Esophagus squamous epithelium (tissue), 4 donors: ENCODE data around the gene NFYA.

Experiments used
- POLR2A ChIP-seq, 4 donors: fragments of 450-650 bp; IDR thresholded peaks; one replicate each; pipeline ENCODE4 v1.6.1; 2017; ENCODE audit warnings: antibody characterized with exemption in 4 of 4, mild to moderate bottlenecking in 4 of 4, moderate library complexity in 3 of 4
- TF ChIP-seq, protein P1 (sequence below), 6 experiments: fragments of 450-650 bp in 4 of 6; fragments of 200-600 bp in 2 of 6; sonication (generic) in 2 of 6; IDR thresholded peaks; one replicate each; pipeline ENCODE4 v1.5.1; 2016 to 2019; ENCODE audit warnings: antibody characterized with exemption in 6 of 6, mild to moderate bottlenecking in 4 of 6, moderate library complexity in 4 of 6

DNA sequence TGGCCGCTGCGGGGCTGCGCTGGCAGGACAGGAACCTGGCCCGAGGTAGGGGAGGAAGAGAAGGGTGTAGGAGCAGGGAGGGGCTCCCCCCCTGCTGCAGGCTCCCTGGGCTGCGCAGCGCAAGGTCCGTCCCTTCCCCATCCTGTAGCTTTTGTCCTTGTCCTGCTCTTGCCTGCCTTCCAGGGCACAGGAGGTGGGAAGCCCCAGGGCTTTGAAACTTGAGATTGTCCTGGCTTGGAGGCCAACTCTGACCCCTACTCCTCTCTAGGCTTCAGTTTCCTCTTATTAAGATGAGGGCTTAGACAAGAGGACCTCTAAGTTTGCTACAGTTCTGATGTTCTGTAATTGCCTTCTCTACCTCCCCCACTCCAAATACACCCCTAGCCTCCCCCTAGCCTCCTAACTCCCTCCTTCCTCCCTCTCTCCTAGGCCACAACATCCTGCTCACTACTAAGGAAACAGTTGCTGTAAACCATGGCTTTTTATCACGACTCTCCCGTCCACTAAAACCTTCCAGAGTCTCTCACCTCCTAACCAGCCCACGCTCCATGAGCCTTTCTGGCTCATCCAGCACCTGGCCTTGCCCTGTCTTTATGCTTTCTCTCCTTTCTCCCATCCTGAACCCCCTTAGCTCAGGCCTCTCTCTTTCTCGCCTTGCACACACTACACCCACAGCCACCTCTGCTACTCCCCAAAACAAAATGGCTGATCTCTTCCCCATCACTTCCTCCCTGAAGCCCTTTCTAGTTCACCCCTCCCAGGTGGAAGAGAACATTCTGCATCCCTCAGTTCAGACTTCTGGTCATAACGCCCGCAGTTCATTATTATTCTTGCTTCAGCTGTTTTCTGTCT, 44.0 kb upstream of the NFYA start:
- TF ChIP-seq, protein P1, sequence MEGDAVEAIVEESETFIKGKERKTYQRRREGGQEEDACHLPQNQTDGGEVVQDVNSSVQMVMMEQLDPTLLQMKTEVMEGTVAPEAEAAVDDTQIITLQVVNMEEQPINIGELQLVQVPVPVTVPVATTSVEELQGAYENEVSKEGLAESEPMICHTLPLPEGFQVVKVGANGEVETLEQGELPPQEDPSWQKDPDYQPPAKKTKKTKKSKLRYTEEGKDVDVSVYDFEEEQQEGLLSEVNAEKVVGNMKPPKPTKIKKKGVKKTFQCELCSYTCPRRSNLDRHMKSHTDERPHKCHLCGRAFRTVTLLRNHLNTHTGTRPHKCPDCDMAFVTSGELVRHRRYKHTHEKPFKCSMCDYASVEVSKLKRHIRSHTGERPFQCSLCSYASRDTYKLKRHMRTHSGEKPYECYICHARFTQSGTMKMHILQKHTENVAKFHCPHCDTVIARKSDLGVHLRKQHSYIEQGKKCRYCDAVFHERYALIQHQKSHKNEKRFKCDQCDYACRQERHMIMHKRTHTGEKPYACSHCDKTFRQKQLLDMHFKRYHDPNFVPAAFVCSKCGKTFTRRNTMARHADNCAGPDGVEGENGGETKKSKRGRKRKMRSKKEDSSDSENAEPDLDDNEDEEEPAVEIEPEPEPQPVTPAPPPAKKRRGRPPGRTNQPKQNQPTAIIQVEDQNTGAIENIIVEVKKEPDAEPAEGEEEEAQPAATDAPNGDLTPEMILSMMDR (IDR thresholded peaks at IDR 0.05), result no peak
- no peak for TF ChIP-seq POLR2A (IDR thresholded peaks at IDR 0.05)
